Neural cell (in vitro differentiated cells): ENCODE data around the gene GHRH. TPM values are rescaled to one million over a fixed set of nuclear protein-coding genes. Genes with fewer than 3 reads are reported as not detected.

Source experiments
- H2AFZ ChIP-seq: fragments of 200-600, 300-800 bp; sonication (generic), shearing (Covaris generic); 2 replicates; pipeline ENCODE4 v1.6.0; 2014; ENCODE audit warnings: low read depth, mild to moderate bottlenecking, antibody characterized with exemption, low read length, moderate library complexity
- H3F3A ChIP-seq: fragments of 200-600 bp; shearing (Covaris generic); 2 replicates; pipeline ENCODE4 v1.6.1; 2016; ENCODE audit warnings: mild to moderate bottlenecking, moderate library complexity, mixed read lengths, antibody characterized with exemption, low read length; ENCODE audit not compliant: insufficient read depth, poor library complexity, severe bottlenecking
- H3K27ac ChIP-seq: fragments of 200-600, 300-800 bp; sonication (generic), shearing (Covaris generic); 2 replicates; pipeline ENCODE4 v1.5.1; 2014; ENCODE audit warnings: mild to moderate bottlenecking, low read length, moderate library complexity
- H3K27me3 ChIP-seq: fragments of 300-800, 200-600 bp; sonication (generic), shearing (Covaris generic); 2 replicates; pipeline ENCODE4 v1.6.0; 2014; ENCODE audit warnings: mild to moderate bottlenecking, low read depth, low read length, moderate library complexity; ENCODE audit not compliant: insufficient read depth
- H3K36me3 ChIP-seq: fragments of 300-800, 200-600 bp; sonication (generic), shearing (Covaris generic); 2 replicates; pipeline ENCODE4 v1.5.1; 2014; ENCODE audit warnings: mild to moderate bottlenecking, antibody characterized with exemption, low read length, moderate library complexity; ENCODE audit not compliant: insufficient read depth
- H3K4me2 ChIP-seq: fragments of 300-800, 200-600 bp; sonication (generic), shearing (Covaris generic); 2 replicates; pipeline ENCODE4 v1.6.0; 2014; ENCODE audit warnings: mild to moderate bottlenecking, low read length
- H3K4me3 ChIP-seq: fragments of 300-800, 200-600 bp; sonication (generic), shearing (Covaris generic); 2 replicates; pipeline ENCODE4 v1.5.1; 2014; ENCODE audit warnings: mild to moderate bottlenecking, low read length, moderate library complexity
- H3K79me2 ChIP-seq: fragments of 200-600 bp; shearing (Covaris generic); replicated peaks from 2 replicates; pipeline ENCODE4 v1.6.0; 2014; ENCODE audit warnings: mild to moderate bottlenecking, low read length, moderate library complexity; ENCODE audit not compliant: insufficient read depth
- H3K9ac ChIP-seq: fragments of 300-800, 200-600 bp; sonication (generic), shearing (Covaris generic); 2 replicates; pipeline ENCODE4 v1.6.1; 2016; ENCODE audit warnings: mild to moderate bottlenecking, low read length, mixed read lengths
- H3K9me2 ChIP-seq: fragments of 200-600 bp; shearing (Covaris generic); 2 replicates; pipeline ENCODE4 v1.6.1; 2016; ENCODE audit warnings: mild to moderate bottlenecking, low read length, mixed read lengths; ENCODE audit not compliant: insufficient read depth
- H3K9me3 ChIP-seq: fragments of 200-600, 300-800 bp; sonication (generic), shearing (Covaris generic); 2 replicates; pipeline ENCODE4 v1.6.1; 2016; ENCODE audit warnings: mild to moderate bottlenecking, mixed run types, low read length, moderate library complexity, mixed read lengths
- H4K20me1 ChIP-seq: fragments of 200-600 bp; shearing (Covaris generic); 2 replicates; pipeline ENCODE4 v1.6.1; 2016; ENCODE audit warnings: mild to moderate bottlenecking, mixed run types; ENCODE audit not compliant: insufficient read depth
- CTCF ChIP-seq: fragments of 450-650 bp; IDR thresholded peaks from 2 replicates; pipeline ENCODE4 v1.5.1; 2014; ENCODE audit warnings: antibody characterized with exemption, mild to moderate bottlenecking, moderate library complexity; ENCODE audit not compliant: poor library complexity, severe bottlenecking
- EP300 ChIP-seq: fragments of 450-650 bp; conservative IDR thresholded peaks from 2 replicates; pipeline ENCODE4 v1.6.1; 2014; ENCODE audit warnings: antibody characterized with exemption, mild to moderate bottlenecking, moderate library complexity; ENCODE audit not compliant: poor library complexity, severe bottlenecking
- EZH2 ChIP-seq: fragments of 200-600, 300-800 bp; shearing (Covaris generic), sonication (generic); IDR thresholded peaks from 2 replicates; pipeline ENCODE4 v1.6.1; 2014; ENCODE audit warnings: antibody characterized with exemption, low read length, borderline replicate concordance, mild to moderate bottlenecking; ENCODE audit not compliant: insufficient read depth, poor library complexity, severe bottlenecking
- MXI1 ChIP-seq: fragments of 450-650 bp; conservative IDR thresholded peaks from 2 replicates; pipeline ENCODE4 v1.6.1; 2014; ENCODE audit warnings: antibody characterized with exemption, mild to moderate bottlenecking; ENCODE audit not compliant: poor library complexity, severe bottlenecking
- POLR2AphosphoS5 ChIP-seq: IDR thresholded peaks from 2 replicates; pipeline ENCODE4 v1.6.1; 2012
- RAD21 ChIP-seq: fragments of 450-650 bp; conservative IDR thresholded peaks from 2 replicates; pipeline ENCODE4 v1.6.1; 2014; ENCODE audit warnings: antibody characterized with exemption, mild to moderate bottlenecking, moderate library complexity
- REST ChIP-seq: IDR thresholded peaks from 2 replicates; pipeline ENCODE4 v1.6.1; 2012; ENCODE audit warnings: borderline replicate concordance
- SMC3 ChIP-seq: fragments of 450-650 bp; conservative IDR thresholded peaks from 2 replicates; pipeline ENCODE4 v1.6.1; 2014; ENCODE audit warnings: antibody characterized with exemption, mild to moderate bottlenecking, moderate library complexity; ENCODE audit not compliant: poor library complexity
- TAF1 ChIP-seq: IDR thresholded peaks from 2 replicates; pipeline ENCODE4 v1.6.1; 2012; ENCODE audit warnings: low read depth
- polyA plus RNA-seq: library from polyadenylated mRNA; depleted of rRNA; stranded (reverse); fragments of >200 nt; gene quantifications from 2 replicates; pipeline ENCODE4 v1.2.3, GENCODE V29; 2014

GHRH gene
- polyA plus RNA-seq, 1 donor from 2014 or later = not detected

- Histone ChIP-seq H3K9ac (no peak overlapping the region), H3K79me2 (peaks cover 5% of the 10 kb centered on the region), H4K20me1 (no peaks in the 10 kb centered on the region), H3K4me3 (no peak overlapping the region), H3K27ac (no peak overlapping the region), H3K9me3 (no peaks in the 10 kb centered on the region), H3K9me2 (no peaks in the 10 kb centered on the region), H2AFZ (no peak overlapping the region), H3K27me3 (no peaks in the 10 kb centered on the region), H3K4me2 (no peak overlapping the region), H3F3A (no peaks in the 10 kb centered on the region), H3K36me3 (peaks cover 14% of the 10 kb centered on the region)
- no peak for TF ChIP-seq CTCF
- no peak for TF ChIP-seq REST
- TF ChIP-seq EP300 = no peak
- TF ChIP-seq EZH2 = no peak
- no peak for TF ChIP-seq TAF1
- no peak for TF ChIP-seq SMC3
- no peak for TF ChIP-seq RAD21
- no peak for TF ChIP-seq MXI1
- TF ChIP-seq POLR2AphosphoS5 = no peak
Observed at GRCh38 chr20:37299718-37300528, 38.3 kb upstream of the GHRH start.

- no peaks in the 10 kb centered on the region for H3K9me3 ChIP-seq
- no peaks in the 10 kb centered on the region for H3F3A ChIP-seq
- peaks cover 14% of the 10 kb centered on the region for H3K36me3 ChIP-seq
- H2AFZ ChIP-seq = no peak overlapping the region
- H3K79me2 ChIP-seq = peaks cover 5% of the 10 kb centered on the region
- H3K27ac ChIP-seq = no peak overlapping the region
- H4K20me1 ChIP-seq = no peaks in the 10 kb centered on the region
- no peak overlapping the region for H3K9ac ChIP-seq
- no peak overlapping the region for H3K4me2 ChIP-seq
- TF ChIP-seq RAD21 (no peak), EZH2 (no peak), EP300 (no peak), SMC3 (no peak), MXI1 (no peak), CTCF (no peak), POLR2AphosphoS5 (no peak), REST (no peak), TAF1 (no peak)
- no peaks in the 10 kb centered on the region for H3K9me2 ChIP-seq
- no peaks in the 10 kb centered on the region for H3K27me3 ChIP-seq
- H3K4me3 ChIP-seq = no peak overlapping the region
Observed at GRCh38 chr20:37298190-37298939, 36.8 kb upstream of the GHRH start.
